Measurements from ENCODE around the gene EIF5.

- TF ChIP-seq, protein P1, sequence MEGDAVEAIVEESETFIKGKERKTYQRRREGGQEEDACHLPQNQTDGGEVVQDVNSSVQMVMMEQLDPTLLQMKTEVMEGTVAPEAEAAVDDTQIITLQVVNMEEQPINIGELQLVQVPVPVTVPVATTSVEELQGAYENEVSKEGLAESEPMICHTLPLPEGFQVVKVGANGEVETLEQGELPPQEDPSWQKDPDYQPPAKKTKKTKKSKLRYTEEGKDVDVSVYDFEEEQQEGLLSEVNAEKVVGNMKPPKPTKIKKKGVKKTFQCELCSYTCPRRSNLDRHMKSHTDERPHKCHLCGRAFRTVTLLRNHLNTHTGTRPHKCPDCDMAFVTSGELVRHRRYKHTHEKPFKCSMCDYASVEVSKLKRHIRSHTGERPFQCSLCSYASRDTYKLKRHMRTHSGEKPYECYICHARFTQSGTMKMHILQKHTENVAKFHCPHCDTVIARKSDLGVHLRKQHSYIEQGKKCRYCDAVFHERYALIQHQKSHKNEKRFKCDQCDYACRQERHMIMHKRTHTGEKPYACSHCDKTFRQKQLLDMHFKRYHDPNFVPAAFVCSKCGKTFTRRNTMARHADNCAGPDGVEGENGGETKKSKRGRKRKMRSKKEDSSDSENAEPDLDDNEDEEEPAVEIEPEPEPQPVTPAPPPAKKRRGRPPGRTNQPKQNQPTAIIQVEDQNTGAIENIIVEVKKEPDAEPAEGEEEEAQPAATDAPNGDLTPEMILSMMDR (conservative IDR thresholded peaks at IDR 0.05; ENCODE audit: low read length), result no peak
- TF ChIP-seq EZH2phosphoT487 (IDR thresholded peaks at IDR 0.05; ENCODE audit: borderline replicate concordance), result no peak
Measured at GRCh38 chr14:103353362-103353761, 19.3 kb downstream of the EIF5 start.
